Measurements from ENCODE around the gene GIPC3. TPM values are rescaled to one million over a fixed set of nuclear protein-coding genes. Genes with fewer than 3 reads are reported as not detected.

GIPC3 gene
- total and polyA plus RNA-seq, 2 of the 8 experiments (the other 6 are each of a cell fraction or from before 2014, with no cell fraction given): 1.0 to 1.2 TPM

DNA sequence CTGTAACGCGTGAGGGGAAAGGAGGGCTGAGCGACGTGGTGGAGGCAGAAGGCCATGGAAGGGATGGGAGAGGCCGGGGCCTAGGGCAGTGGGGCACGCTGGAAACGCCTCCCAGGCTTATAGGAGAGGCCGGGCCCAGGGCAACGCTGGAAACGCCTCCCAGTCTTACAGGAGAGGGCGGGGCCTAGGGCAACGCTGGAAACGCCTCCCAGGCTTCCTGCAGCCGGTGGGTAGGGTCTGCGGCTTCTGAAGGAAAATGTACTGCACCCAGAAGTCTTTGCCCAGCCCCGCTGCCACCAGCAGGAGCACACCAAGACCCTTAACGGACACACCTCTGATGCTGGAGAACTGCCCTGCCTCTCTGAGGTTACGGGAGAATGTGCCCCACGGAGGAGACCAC is 32.2 kb downstream of the GIPC3 start:
- Histone ChIP-seq H3K4me2 (ENCODE audit: insufficient read depth in 1 of 2, low read depth in 2 of 2, low read length in 2 of 2) (no peak overlapping the region), H2BK5ac (ENCODE audit: low read depth, low read length) (no peak overlapping the region), H4K8ac (ENCODE audit: extremely low read depth, insufficient read depth, low read length) (no peak overlapping the region), H4K91ac (replicated peaks; ENCODE audit: insufficient read length, low read length) (no peak overlapping the region), H3K79me2 (ENCODE audit: control insufficient read depth in 1 of 2, insufficient read depth in 2 of 2, low read length in 2 of 2) (no peaks in the 10 kb centered on the region), H3K23ac (ENCODE audit: insufficient read length) (no peak overlapping the region), H4K5ac (ENCODE audit: insufficient read length, low read depth, low read length) (no peak overlapping the region), H3K9me3 (ENCODE audit: insufficient read depth in 2 of 2, low read depth in 1 of 2, low read length in 1 of 2) (no peaks in the 10 kb centered on the region), H4K20me1 (replicated peaks in 1 of 2; ENCODE audit: control insufficient read depth in 1 of 2, insufficient read depth in 2 of 2, low read length in 2 of 2) (peaks cover under 1 to 13% of the 10 kb centered on the region in 2 experiments), H2BK15ac (ENCODE audit: low read length) (no peak overlapping the region), H3K36me3 (ENCODE audit: control insufficient read depth in 2 of 4, insufficient read depth in 4 of 4, low read length in 3 of 4) (peaks cover 0 to 6% (median 1%) of the 10 kb centered on the region in 4 experiments; a peak in 2 of 8 replicates), H3K23me2 (ENCODE audit: low read depth, low read length) (no peaks in the 10 kb centered on the region), H2BK12ac (ENCODE audit: low read depth, low read length) (no peak overlapping the region), H3K9ac (replicated peaks in 1 of 4; ENCODE audit: extremely low read depth in 1 of 4, low read depth in 3 of 4, low read length in 3 of 4) (no peak overlapping the region), H3K4me3 (ENCODE audit: extremely low read depth in 1 of 4, insufficient read depth in 2 of 4, low read depth in 3 of 4, low read length in 4 of 4) (no peak overlapping the region), H3K14ac (ENCODE audit: insufficient read length) (no peak overlapping the region), H3K27me3 (replicated peaks in 1 of 4; ENCODE audit: control insufficient read depth in 3 of 4, extremely low read depth in 1 of 4, insufficient read depth in 3 of 4, low read length in 3 of 4) (no peaks in the 10 kb centered on the region), H3K4ac (replicated peaks; ENCODE audit: insufficient read length, low read depth, low read length) (no peak overlapping the region), H2BK120ac (replicated peaks; ENCODE audit: low read depth, low read length) (no peak overlapping the region), H2AFZ (ENCODE audit: low read length) (no peak overlapping the region), H3K18ac (ENCODE audit: extremely low read depth, low read length) (no peak overlapping the region), H3K79me1 (ENCODE audit: low read depth, low read length) (no peaks in the 10 kb centered on the region; the same call in 1 of the 2 replicates), H2AK5ac (ENCODE audit: low read depth, low read length) (no peak overlapping the region), H3K4me1 (replicated peaks in 1 of 4; ENCODE audit: control insufficient read depth in 3 of 4, insufficient read depth in 4 of 4, low read length in 3 of 4) (peaks cover 0 to 3% (median under 1%) of the 10 kb centered on the region in 4 experiments; a peak in 3 of 7 replicates), H3K27ac (ENCODE audit: low read depth, low read length) (no peak overlapping the region), H2BK20ac (ENCODE audit: low read length) (no peak overlapping the region), H3K56ac (replicated peaks; ENCODE audit: insufficient read length, low read depth, low read length) (no peak overlapping the region)
- POLR2A ChIA-PET (ENCODE audit: partially characterized antibody): no interaction called here
- CTCF ChIA-PET (ENCODE audit: partially characterized antibody): interaction anchor here (0.9 to 7.3 kb wide), 4 partner anchors 9 to 32 kb away, joined by 3 to 38 read pairs (median 26); partner anchors contain the start of genes GIPC3 and TBXA2R
- FAIRE-seq (no peak), DNase-seq (ENCODE audit: low read depth in 1 of 2, low spot score in 2 of 2) (no peak)
- 90% methylated on average over 19 of the region's 19 CpGs; no CpG with 5 or more reads in 1 of the 2 experiments for whole genome bisulfite sequencing, 2 experiments (ENCODE audit: extremely low coverage in 1 of 2, insufficient coverage in 1 of 2, insufficient read length in 1 of 2, insufficient replicate concordance in 2 of 2, low coverage in 1 of 2, low lambda C conversion rate in 2 of 2, missing lambda C conversion rate in 1 of 2)
- no peak for TF ChIP-seq CBX8 (IDR thresholded peaks at IDR 0.05; ENCODE audit: borderline replicate concordance, low read depth, low read length)
- no peak for TF ChIP-seq NRF1 (IDR thresholded peaks at IDR 0.05; ENCODE audit: low read depth, low read length)
- TF ChIP-seq RFX5 (IDR thresholded peaks at IDR 0.05; ENCODE audit: borderline replicate concordance, low read depth, low read length): no peak
- TF ChIP-seq SRF (IDR thresholded peaks at IDR 0.05; ENCODE audit: low read depth, low read length): no peak
- TF ChIP-seq ZNF274 (IDR thresholded peaks at IDR 0.05; ENCODE audit: borderline replicate concordance, extremely low read depth, low read length): no peak
- no peak for TF ChIP-seq JUND (IDR thresholded peaks at IDR 0.05; ENCODE audit: low read length)
- TF ChIP-seq SP4 (IDR thresholded peaks at IDR 0.05; ENCODE audit: low read length): no peak
- TF ChIP-seq CEBPB (IDR thresholded peaks at IDR 0.05; ENCODE audit: low read depth, low read length): no peak
- no peak for TF ChIP-seq TEAD4 (IDR thresholded peaks at IDR 0.05; ENCODE audit: low read depth, low read length)
- no peak for TF ChIP-seq POU5F1 (IDR thresholded peaks at IDR 0.05; ENCODE audit: low read depth, low read length)
- TF ChIP-seq FOSL1 (IDR thresholded peaks at IDR 0.05; ENCODE audit: insufficient read depth, low read depth, low read length): no peak
- TF ChIP-seq EP300 (IDR thresholded peaks at IDR 0.05; ENCODE audit: borderline replicate concordance in 1 of 2, low read depth in 2 of 2, low read length in 2 of 2): no peak
- no peak for TF ChIP-seq RXRA (IDR thresholded peaks at IDR 0.05; ENCODE audit: insufficient read depth, low read depth, low read length)
- TF ChIP-seq SAP30 (IDR thresholded peaks at IDR 0.05; ENCODE audit: insufficient read depth, insufficient replicate concordance, low read length): no peak
- TF ChIP-seq CTBP2 (IDR thresholded peaks at IDR 0.05; ENCODE audit: borderline replicate concordance, insufficient read depth, insufficient read length, low read length): no peak
